ENCODE data around the gene C1QTNF2.
A peak's percentile ranks its signal among the peaks of the same experiment; 100 is the strongest.

C1QTNF2 gene

GRCh38 chr5:160312134-160312959 lies 58.1 kb downstream of the C1QTNF2 start, which contains the start of gene CCNJL:
Gene CCNJL, minus strand, starts transcription at chr5:160312564. Its CDS starts 641 bp downstream, at chr5:160311923.
- Histone ChIP-seq H2BK15ac (replicated peaks; ENCODE audit: low read depth) (no peak within 1 kb of the TSS), H3K4me2 (ENCODE audit: low read length) (peak within 1 kb of the TSS; percentile 78), H3K4me1 (ENCODE audit: control insufficient read depth, low read depth, low read length) (peaks cover 7% of the 10 kb centered on the region), H3K18ac (ENCODE audit: low read length) (peak within 1 kb of the TSS; percentile 81), H3K23ac (ENCODE audit: low read length) (peak within 1 kb of the TSS; percentile 15), H3K79me1 (ENCODE audit: low read length) (peaks cover 23% of the 10 kb centered on the region), H3K4me3 (ENCODE audit: low read length) (peak within 1 kb of the TSS; percentile 82), H3K27me3 (ENCODE audit: insufficient read depth, low read length, poor library complexity) (no peaks in the 10 kb centered on the region), H3K9ac (ENCODE audit: low read length) (peak within 1 kb of the TSS; percentile 80), H2BK120ac (ENCODE audit: low read depth, low read length) (no peak within 1 kb of the TSS), H2BK5ac (ENCODE audit: low read length) (peak within 1 kb of the TSS; percentile 17), H3K56ac (ENCODE audit: low read length) (peak within 1 kb of the TSS; percentile 94), H4K8ac (ENCODE audit: low read depth, low read length) (no peak within 1 kb of the TSS), H3K79me2 (ENCODE audit: control insufficient read depth, insufficient read depth, low read length) (peaks cover 19% of the 10 kb centered on the region), H3K36me3 (ENCODE audit: control insufficient read depth, insufficient read depth, low read length) (no peaks in the 10 kb centered on the region), H3K4ac (ENCODE audit: low read depth, low read length) (peak within 1 kb of the TSS; percentile 81), H4K5ac (ENCODE audit: low read length) (no peak within 1 kb of the TSS), H3K27ac (ENCODE audit: low read depth, low read length) (no peak within 1 kb of the TSS), H2AK5ac (ENCODE audit: low read length) (no peak within 1 kb of the TSS)
- WGBS (ENCODE audit: extremely low coverage, insufficient coverage, low lambda C conversion rate): no CpG with 5 or more reads among the region's 84 CpGs
- peak; percentile 87 for DNase-seq

- peak overlapping the region; percentile 78 for H3K4me2 ChIP-seq (ENCODE audit: low read length)
- H3K36me3 ChIP-seq (ENCODE audit: control insufficient read depth, insufficient read depth, low read length): no peaks in the 10 kb centered on the region
- H2BK15ac ChIP-seq (replicated peaks; ENCODE audit: low read depth): no peak overlapping the region
- H3K4ac ChIP-seq (ENCODE audit: low read depth, low read length): peak overlapping the region; percentile 81
- peak overlapping the region; percentile 94 for H3K56ac ChIP-seq (ENCODE audit: low read length)
- H2BK120ac ChIP-seq (ENCODE audit: low read depth, low read length): no peak overlapping the region
- no peak overlapping the region for H2AK5ac ChIP-seq (ENCODE audit: low read length)
- peak overlapping the region; percentile 82 for H3K4me3 ChIP-seq (ENCODE audit: low read length)
- H3K23ac ChIP-seq (ENCODE audit: low read length): no peak overlapping the region
- peak overlapping the region; percentile 74 for H3K9ac ChIP-seq (ENCODE audit: low read length)
- H2BK5ac ChIP-seq (ENCODE audit: low read length): no peak overlapping the region
- peaks cover 19% of the 10 kb centered on the region for H3K79me2 ChIP-seq (ENCODE audit: control insufficient read depth, insufficient read depth, low read length)
- H3K79me1 ChIP-seq (ENCODE audit: low read length): peaks cover 25% of the 10 kb centered on the region
- peaks cover 7% of the 10 kb centered on the region for H3K4me1 ChIP-seq (ENCODE audit: control insufficient read depth, low read depth, low read length)
- H4K5ac ChIP-seq (ENCODE audit: low read length): no peak overlapping the region
- DNase-seq: peak; percentile 28
- no CpG with 5 or more reads among the region's 45 CpGs for WGBS (ENCODE audit: extremely low coverage, insufficient coverage, low lambda C conversion rate)
- H4K8ac ChIP-seq (ENCODE audit: low read depth, low read length): no peak overlapping the region
- H3K18ac ChIP-seq (ENCODE audit: low read length): peak overlapping the region; percentile 81
- no peak overlapping the region for H3K27ac ChIP-seq (ENCODE audit: low read depth, low read length)
- H3K27me3 ChIP-seq (ENCODE audit: insufficient read depth, low read length, poor library complexity): no peaks in the 10 kb centered on the region
These were observed 58.8 kb downstream of the C1QTNF2 start for GRCh38 chr5:160311491-160312133.

- no peaks in the 10 kb centered on the region for H3K27me3 ChIP-seq (ENCODE audit: insufficient read depth, low read length, poor library complexity)
- no peak overlapping the region for H3K4ac ChIP-seq (ENCODE audit: low read depth, low read length)
- H4K5ac ChIP-seq (ENCODE audit: low read length): no peak overlapping the region
- no peak overlapping the region for H3K9ac ChIP-seq (ENCODE audit: low read length)
- no peak overlapping the region for H2BK120ac ChIP-seq (ENCODE audit: low read depth, low read length)
- H3K4me3 ChIP-seq (ENCODE audit: low read length): no peak overlapping the region
- H3K23ac ChIP-seq (ENCODE audit: low read length): no peak overlapping the region
- peaks cover 25% of the 10 kb centered on the region for H3K79me1 ChIP-seq (ENCODE audit: low read length)
- H3K4me2 ChIP-seq (ENCODE audit: low read length): no peak overlapping the region
- H2AK5ac ChIP-seq (ENCODE audit: low read length): no peak overlapping the region
- H2BK15ac ChIP-seq (replicated peaks; ENCODE audit: low read depth): no peak overlapping the region
- no peak overlapping the region for H3K27ac ChIP-seq (ENCODE audit: low read depth, low read length)
- no CpG with 5 or more reads among the region's 4 CpGs for WGBS (ENCODE audit: extremely low coverage, insufficient coverage, low lambda C conversion rate)
- no peak overlapping the region for H4K8ac ChIP-seq (ENCODE audit: low read depth, low read length)
- no peaks in the 10 kb centered on the region for H3K36me3 ChIP-seq (ENCODE audit: control insufficient read depth, insufficient read depth, low read length)
- H3K56ac ChIP-seq (ENCODE audit: low read length): no peak overlapping the region
- peak; percentile 25 for DNase-seq
- peaks cover 19% of the 10 kb centered on the region for H3K79me2 ChIP-seq (ENCODE audit: control insufficient read depth, insufficient read depth, low read length)
- no peak overlapping the region for H2BK5ac ChIP-seq (ENCODE audit: low read length)
- H3K18ac ChIP-seq (ENCODE audit: low read length): no peak overlapping the region
- H3K4me1 ChIP-seq (ENCODE audit: control insufficient read depth, low read depth, low read length): peaks cover 7% of the 10 kb centered on the region
These were observed 59.7 kb downstream of the C1QTNF2 start for GRCh38 chr5:160310552-160311295.

GRCh38 chr5:160310140-160310539 lies 60.3 kb downstream of the C1QTNF2 start:
- H3K4me2 ChIP-seq (ENCODE audit: low read length): no peak overlapping the region
- H2AK5ac ChIP-seq (ENCODE audit: low read length): no peak overlapping the region
- H3K18ac ChIP-seq (ENCODE audit: low read length): no peak overlapping the region
- H4K8ac ChIP-seq (ENCODE audit: low read depth, low read length): no peak overlapping the region
- peaks cover 27% of the 10 kb centered on the region for H3K79me1 ChIP-seq (ENCODE audit: low read length)
- no peaks in the 10 kb centered on the region for H3K27me3 ChIP-seq (ENCODE audit: insufficient read depth, low read length, poor library complexity)
- H2BK120ac ChIP-seq (ENCODE audit: low read depth, low read length): no peak overlapping the region
- no peak overlapping the region for H4K5ac ChIP-seq (ENCODE audit: low read length)
- no peak overlapping the region for H2BK5ac ChIP-seq (ENCODE audit: low read length)
- no CpG with 5 or more reads among the region's 4 CpGs for WGBS (ENCODE audit: extremely low coverage, insufficient coverage, low lambda C conversion rate)
- H2BK15ac ChIP-seq (replicated peaks; ENCODE audit: low read depth): no peak overlapping the region
- no peak overlapping the region for H3K4me3 ChIP-seq (ENCODE audit: low read length)
- peaks cover 7% of the 10 kb centered on the region for H3K4me1 ChIP-seq (ENCODE audit: control insufficient read depth, low read depth, low read length)
- H3K9ac ChIP-seq (ENCODE audit: low read length): no peak overlapping the region
- H3K36me3 ChIP-seq (ENCODE audit: control insufficient read depth, insufficient read depth, low read length): no peaks in the 10 kb centered on the region
- DNase-seq: no peak
- H3K4ac ChIP-seq (ENCODE audit: low read depth, low read length): no peak overlapping the region
- H3K56ac ChIP-seq (ENCODE audit: low read length): no peak overlapping the region
- H3K79me2 ChIP-seq (ENCODE audit: control insufficient read depth, insufficient read depth, low read length): peaks cover 19% of the 10 kb centered on the region
- H3K23ac ChIP-seq (ENCODE audit: low read length): no peak overlapping the region
- no peak overlapping the region for H3K27ac ChIP-seq (ENCODE audit: low read depth, low read length)

GRCh38 chr5:160306696-160307095 lies 63.7 kb downstream of the C1QTNF2 start:
- H4K5ac ChIP-seq (ENCODE audit: low read length): no peak overlapping the region
- H2BK15ac ChIP-seq (replicated peaks; ENCODE audit: low read depth): no peak overlapping the region
- peaks cover 4% of the 10 kb centered on the region for H3K4me1 ChIP-seq (ENCODE audit: control insufficient read depth, low read depth, low read length)
- no peak overlapping the region for H3K27ac ChIP-seq (ENCODE audit: low read depth, low read length)
- H3K79me1 ChIP-seq (ENCODE audit: low read length): peaks cover 29% of the 10 kb centered on the region
- H3K4me3 ChIP-seq (ENCODE audit: low read length): no peak overlapping the region
- WGBS (ENCODE audit: extremely low coverage, insufficient coverage, low lambda C conversion rate): no CpG with 5 or more reads among the region's 4 CpGs
- no peaks in the 10 kb centered on the region for H3K36me3 ChIP-seq (ENCODE audit: control insufficient read depth, insufficient read depth, low read length)
- no peak overlapping the region for H2BK5ac ChIP-seq (ENCODE audit: low read length)
- H3K23ac ChIP-seq (ENCODE audit: low read length): no peak overlapping the region
- no peak overlapping the region for H2BK120ac ChIP-seq (ENCODE audit: low read depth, low read length)
- no peak overlapping the region for H3K4me2 ChIP-seq (ENCODE audit: low read length)
- H3K27me3 ChIP-seq (ENCODE audit: insufficient read depth, low read length, poor library complexity): no peaks in the 10 kb centered on the region
- H4K8ac ChIP-seq (ENCODE audit: low read depth, low read length): no peak overlapping the region
- no peak overlapping the region for H3K9ac ChIP-seq (ENCODE audit: low read length)
- H3K79me2 ChIP-seq (ENCODE audit: control insufficient read depth, insufficient read depth, low read length): peaks cover 19% of the 10 kb centered on the region
- no peak for DNase-seq
- H3K18ac ChIP-seq (ENCODE audit: low read length): no peak overlapping the region
- H3K4ac ChIP-seq (ENCODE audit: low read depth, low read length): no peak overlapping the region
- no peak overlapping the region for H3K56ac ChIP-seq (ENCODE audit: low read length)
- no peak overlapping the region for H2AK5ac ChIP-seq (ENCODE audit: low read length)
